ENCODE data around the gene TRAPPC12. TPM values are rescaled to one million over a fixed set of nuclear protein-coding genes. Genes with fewer than 3 reads are reported as not detected.

The TRAPPC12 gene
- total RNA-seq, 1 donor from 2014 or later, result 71.0 TPM

GRCh38 chr2:3468296-3468988 is 88.9 kb downstream of the TRAPPC12 start:
- H3K27me3 Mint-ChIP-seq (ENCODE audit: low read depth), result no peaks in the 10 kb centered on the region
- peaks cover 22% of the 10 kb centered on the region for H3K36me3 Mint-ChIP-seq (ENCODE audit: low read depth)
- peak; percentile 68 for DNase-seq (ENCODE audit: low spot score)
- H3K4me1 Mint-ChIP-seq (ENCODE audit: low read depth), result peaks cover 42% of the 10 kb centered on the region
- no peak overlapping the region for H3K4me3 Mint-ChIP-seq (ENCODE audit: unreplicated experiment)
- no peak for TF ChIP-seq CTCF (IDR thresholded peaks at IDR 0.05)
- no peaks in the 10 kb centered on the region for H3K9me3 Mint-ChIP-seq (ENCODE audit: low read depth)
- H3K27ac Mint-ChIP-seq (ENCODE audit: unreplicated experiment), result no peak overlapping the region

GRCh38 chr2:3469486-3469885 is 90.0 kb downstream of the TRAPPC12 start:
- peaks cover 22% of the 10 kb centered on the region for H3K36me3 Mint-ChIP-seq (ENCODE audit: low read depth)
- peak; percentile 72 for DNase-seq (ENCODE audit: low spot score)
- H3K4me1 Mint-ChIP-seq (ENCODE audit: low read depth), result peaks cover 39% of the 10 kb centered on the region
- no peak overlapping the region for H3K4me3 Mint-ChIP-seq (ENCODE audit: unreplicated experiment)
- no peaks in the 10 kb centered on the region for H3K9me3 Mint-ChIP-seq (ENCODE audit: low read depth)
- TF ChIP-seq CTCF (IDR thresholded peaks at IDR 0.05), result no peak
- H3K27me3 Mint-ChIP-seq (ENCODE audit: low read depth), result no peaks in the 10 kb centered on the region
- H3K27ac Mint-ChIP-seq (ENCODE audit: unreplicated experiment), result peak overlapping the region; percentile 95

GRCh38 chr2:3470166-3470651 is 90.7 kb downstream of the TRAPPC12 start:
- H3K9me3 Mint-ChIP-seq (ENCODE audit: low read depth), result no peaks in the 10 kb centered on the region
- H3K27ac Mint-ChIP-seq (ENCODE audit: unreplicated experiment), result peak overlapping the region; percentile 95
- H3K36me3 Mint-ChIP-seq (ENCODE audit: low read depth), result peaks cover 22% of the 10 kb centered on the region
- peak overlapping the region; percentile 29 for H3K4me3 Mint-ChIP-seq (ENCODE audit: unreplicated experiment)
- H3K4me1 Mint-ChIP-seq (ENCODE audit: low read depth), result peaks cover 36% of the 10 kb centered on the region
- peak; percentile 85 for DNase-seq (ENCODE audit: low spot score)
- TF ChIP-seq CTCF (IDR thresholded peaks at IDR 0.05), result no peak
- H3K27me3 Mint-ChIP-seq (ENCODE audit: low read depth), result no peaks in the 10 kb centered on the region

GRCh38 chr2:3470856-3471737 is 91.6 kb downstream of the TRAPPC12 start:
- Mint-ChIP-seq H3K4me3 (ENCODE audit: unreplicated experiment) (no peak overlapping the region), H3K9me3 (ENCODE audit: low read depth) (no peaks in the 10 kb centered on the region), H3K36me3 (ENCODE audit: low read depth) (peaks cover 22% of the 10 kb centered on the region), H3K27me3 (ENCODE audit: low read depth) (no peaks in the 10 kb centered on the region), H3K4me1 (ENCODE audit: low read depth) (peaks cover 31% of the 10 kb centered on the region), H3K27ac (ENCODE audit: unreplicated experiment) (peak overlapping the region; percentile 95)
- no peak for DNase-seq (ENCODE audit: low spot score)
- no peak for TF ChIP-seq CTCF (IDR thresholded peaks at IDR 0.05)

GRCh38 chr2:3472296-3472695 is 92.8 kb downstream of the TRAPPC12 start:
- H3K4me3 Mint-ChIP-seq (ENCODE audit: unreplicated experiment), result no peak overlapping the region
- no peak for DNase-seq (ENCODE audit: low spot score)
- no peak overlapping the region for H3K27ac Mint-ChIP-seq (ENCODE audit: unreplicated experiment)
- H3K36me3 Mint-ChIP-seq (ENCODE audit: low read depth), result peaks cover 21% of the 10 kb centered on the region
- TF ChIP-seq CTCF (IDR thresholded peaks at IDR 0.05), result no peak
- H3K9me3 Mint-ChIP-seq (ENCODE audit: low read depth), result no peaks in the 10 kb centered on the region
- peaks cover 29% of the 10 kb centered on the region for H3K4me1 Mint-ChIP-seq (ENCODE audit: low read depth)
- no peaks in the 10 kb centered on the region for H3K27me3 Mint-ChIP-seq (ENCODE audit: low read depth)
